ENCODE results near the gene MTR.

Gene MTR

DNA sequence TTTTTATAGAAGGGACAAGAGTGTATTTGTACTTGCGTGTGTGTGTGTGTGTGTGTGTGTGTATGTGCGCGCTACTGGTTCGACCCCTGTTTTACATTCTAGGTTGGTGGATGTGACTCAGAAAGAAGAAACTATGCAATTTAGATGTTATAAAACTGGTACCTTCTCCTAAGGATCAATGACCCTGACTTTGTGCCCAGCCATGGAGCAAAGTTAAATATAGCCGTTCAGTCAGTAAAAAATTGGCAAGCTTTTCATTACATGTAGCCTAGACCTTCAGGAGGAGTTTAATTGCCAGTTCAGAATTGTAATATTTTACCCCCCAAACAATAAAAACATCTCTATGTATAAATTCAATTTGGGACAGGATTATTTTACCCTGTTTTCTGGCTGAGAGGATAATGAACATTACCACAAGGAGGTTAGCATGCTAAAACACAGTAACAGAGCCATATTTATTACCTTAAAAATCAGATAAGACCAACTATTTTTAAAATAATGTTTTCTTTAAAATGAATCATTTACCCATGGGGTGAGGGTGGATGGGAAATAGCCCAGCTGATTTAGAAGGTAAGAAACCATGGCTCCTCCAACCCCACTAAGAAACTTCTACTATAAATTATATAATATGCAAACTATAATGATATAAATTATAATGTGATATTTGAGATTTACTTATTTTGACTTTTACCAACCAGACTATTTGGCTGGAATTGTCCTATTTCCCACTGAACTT lies 33.5 kb upstream of the MTR start:
- Histone ChIP-seq H3K27me3 (ENCODE audit: insufficient read depth, insufficient read length) (no peaks in the 10 kb centered on the region), H3K4me3 (ENCODE audit: insufficient read length, low read depth) (no peak overlapping the region), H3K36me3 (ENCODE audit: insufficient read depth, insufficient read length, low read length) (peaks cover 31% of the 10 kb centered on the region), H3K4me1 (ENCODE audit: insufficient read depth, insufficient read length) (no peaks in the 10 kb centered on the region), H3K9ac (ENCODE audit: insufficient read length, low read depth) (no peak overlapping the region), H3K9me3 (ENCODE audit: insufficient read depth, low read length) (no peaks in the 10 kb centered on the region)
- no peak for DNase-seq (ENCODE audit: low read depth, low spot score)
- TF ChIP-seq YY1 (IDR thresholded peaks at IDR 0.05; ENCODE audit: insufficient read depth, insufficient read length): no peak
- TF ChIP-seq ZNF274 (IDR thresholded peaks at IDR 0.05; ENCODE audit: low read depth, low read length): no peak
- TF ChIP-seq SUZ12 (IDR thresholded peaks at IDR 0.05; ENCODE audit: extremely low read depth, insufficient read depth, insufficient read length): no peak

DNA sequence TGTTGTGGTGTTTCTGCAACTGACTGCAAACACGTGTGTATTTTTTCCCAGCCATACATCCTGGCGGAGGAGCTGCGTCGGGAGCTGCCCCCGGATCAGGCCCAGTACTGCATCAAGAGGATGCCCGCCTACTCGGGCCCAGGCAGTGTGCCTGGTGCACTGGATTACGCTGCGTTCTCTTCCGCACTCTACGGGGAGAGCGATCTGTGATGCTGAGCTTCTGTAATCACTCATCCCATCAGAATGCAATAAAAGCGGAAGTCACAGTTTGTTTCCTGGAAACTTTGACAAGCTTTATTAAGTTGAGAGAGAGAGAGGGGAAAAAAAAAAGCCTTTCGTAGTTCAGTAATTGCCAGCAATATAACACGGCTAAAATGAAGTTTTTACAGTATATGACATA lies 32.7 kb upstream of the MTR start:
- Histone ChIP-seq H3K4me1 (ENCODE audit: insufficient read depth, insufficient read length) (no peaks in the 10 kb centered on the region), H3K9ac (ENCODE audit: insufficient read length, low read depth) (no peak overlapping the region), H3K9me3 (ENCODE audit: insufficient read depth, low read length) (no peaks in the 10 kb centered on the region), H3K4me3 (ENCODE audit: insufficient read length, low read depth) (no peak overlapping the region), H3K36me3 (ENCODE audit: insufficient read depth, insufficient read length, low read length) (peaks cover 29% of the 10 kb centered on the region), H3K27me3 (ENCODE audit: insufficient read depth, insufficient read length) (no peaks in the 10 kb centered on the region)
- TF ChIP-seq ZNF274 (IDR thresholded peaks at IDR 0.05; ENCODE audit: low read depth, low read length) (no peak), SUZ12 (IDR thresholded peaks at IDR 0.05; ENCODE audit: extremely low read depth, insufficient read depth, insufficient read length) (no peak), YY1 (IDR thresholded peaks at IDR 0.05; ENCODE audit: insufficient read depth, insufficient read length) (no peak)
- DNase-seq (ENCODE audit: low read depth, low spot score): no peak

- Histone ChIP-seq H3K36me3 (ENCODE audit: insufficient read depth, insufficient read length, low read length) (peaks cover 21% of the 10 kb centered on the region), H3K9ac (ENCODE audit: insufficient read length, low read depth) (no peak overlapping the region), H3K27me3 (ENCODE audit: insufficient read depth, insufficient read length) (no peaks in the 10 kb centered on the region), H3K4me1 (ENCODE audit: insufficient read depth, insufficient read length) (no peaks in the 10 kb centered on the region), H3K9me3 (ENCODE audit: insufficient read depth, low read length) (no peaks in the 10 kb centered on the region), H3K4me3 (ENCODE audit: insufficient read length, low read depth) (no peak overlapping the region)
- TF ChIP-seq ZNF274 (IDR thresholded peaks at IDR 0.05; ENCODE audit: low read depth, low read length) (no peak), YY1 (IDR thresholded peaks at IDR 0.05; ENCODE audit: insufficient read depth, insufficient read length) (no peak), SUZ12 (IDR thresholded peaks at IDR 0.05; ENCODE audit: extremely low read depth, insufficient read depth, insufficient read length) (no peak)
- no peak for DNase-seq (ENCODE audit: low read depth, low spot score)
These were observed 29.3 kb upstream of the MTR start for GRCh38 chr1:236765831-236766230.

DNA sequence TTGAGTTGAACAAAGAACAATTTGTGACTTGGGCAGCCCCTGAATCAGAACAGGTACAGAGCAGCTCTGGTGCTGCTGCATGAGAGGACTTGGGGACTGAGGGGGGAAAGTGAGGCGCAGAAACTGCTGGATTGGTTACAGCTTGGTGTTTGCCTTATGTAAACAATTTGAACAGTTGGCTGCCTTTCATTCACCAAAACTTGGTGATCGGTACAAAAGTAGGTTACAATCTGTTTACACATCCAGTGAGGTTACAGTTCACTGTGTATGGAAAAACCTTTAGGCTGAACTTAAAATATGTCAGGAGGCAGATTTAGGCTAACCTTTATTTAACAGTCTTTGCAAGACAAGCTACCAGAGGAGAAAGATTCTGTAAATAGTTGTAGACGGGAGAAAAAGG lies 28.6 kb upstream of the MTR start:
- no peak for DNase-seq (ENCODE audit: low read depth, low spot score)
- Histone ChIP-seq H3K27me3 (ENCODE audit: insufficient read depth, insufficient read length) (no peaks in the 10 kb centered on the region), H3K9me3 (ENCODE audit: insufficient read depth, low read length) (no peaks in the 10 kb centered on the region), H3K4me3 (ENCODE audit: insufficient read length, low read depth) (no peak overlapping the region), H3K4me1 (ENCODE audit: insufficient read depth, insufficient read length) (no peaks in the 10 kb centered on the region), H3K9ac (ENCODE audit: insufficient read length, low read depth) (no peak overlapping the region), H3K36me3 (ENCODE audit: insufficient read depth, insufficient read length, low read length) (peaks cover 14% of the 10 kb centered on the region)
- no peak for TF ChIP-seq YY1 (IDR thresholded peaks at IDR 0.05; ENCODE audit: insufficient read depth, insufficient read length)
- TF ChIP-seq SUZ12 (IDR thresholded peaks at IDR 0.05; ENCODE audit: extremely low read depth, insufficient read depth, insufficient read length): no peak
- TF ChIP-seq ZNF274 (IDR thresholded peaks at IDR 0.05; ENCODE audit: low read depth, low read length): no peak

GRCh38 chr1:236767276-236767675 lies 27.8 kb upstream of the MTR start:
- TF ChIP-seq SUZ12 (IDR thresholded peaks at IDR 0.05; ENCODE audit: extremely low read depth, insufficient read depth, insufficient read length): no peak
- TF ChIP-seq YY1 (IDR thresholded peaks at IDR 0.05; ENCODE audit: insufficient read depth, insufficient read length): no peak
- TF ChIP-seq ZNF274 (IDR thresholded peaks at IDR 0.05; ENCODE audit: low read depth, low read length): no peak
- Histone ChIP-seq H3K36me3 (ENCODE audit: insufficient read depth, insufficient read length, low read length) (peaks cover 13% of the 10 kb centered on the region), H3K9ac (ENCODE audit: insufficient read length, low read depth) (no peak overlapping the region), H3K9me3 (ENCODE audit: insufficient read depth, low read length) (no peaks in the 10 kb centered on the region), H3K4me3 (ENCODE audit: insufficient read length, low read depth) (no peak overlapping the region), H3K27me3 (ENCODE audit: insufficient read depth, insufficient read length) (no peaks in the 10 kb centered on the region), H3K4me1 (ENCODE audit: insufficient read depth, insufficient read length) (no peaks in the 10 kb centered on the region)
- DNase-seq (ENCODE audit: low read depth, low spot score): no peak

DNA sequence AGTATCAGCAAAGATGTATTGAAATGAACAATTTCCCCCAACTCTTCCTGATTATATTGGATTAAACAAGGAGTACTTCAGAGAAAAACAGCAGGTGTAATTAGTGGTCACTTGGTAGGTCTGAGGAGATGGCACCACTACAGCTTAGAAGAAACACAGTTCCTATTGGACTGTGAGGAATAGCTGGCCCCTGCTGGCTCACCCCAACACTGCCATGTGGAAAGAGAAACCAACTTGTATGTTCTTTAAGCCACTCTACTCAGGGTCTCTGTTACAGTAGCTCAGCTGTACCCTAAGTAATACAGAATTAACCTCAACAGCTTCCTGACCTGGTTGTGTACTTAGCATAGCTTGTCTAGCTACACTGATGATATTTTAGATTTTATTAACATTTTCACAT lies 26.5 kb upstream of the MTR start:
- H3K36me3 ChIP-seq (ENCODE audit: insufficient read depth, insufficient read length, low read length): peaks cover 3% of the 10 kb centered on the region
- TF ChIP-seq ZNF274 (IDR thresholded peaks at IDR 0.05; ENCODE audit: low read depth, low read length): no peak
- no peak for DNase-seq (ENCODE audit: low read depth, low spot score)
- H3K4me1 ChIP-seq (ENCODE audit: insufficient read depth, insufficient read length): no peaks in the 10 kb centered on the region
- H3K9ac ChIP-seq (ENCODE audit: insufficient read length, low read depth): no peak overlapping the region
- no peaks in the 10 kb centered on the region for H3K27me3 ChIP-seq (ENCODE audit: insufficient read depth, insufficient read length)
- no peaks in the 10 kb centered on the region for H3K9me3 ChIP-seq (ENCODE audit: insufficient read depth, low read length)
- H3K4me3 ChIP-seq (ENCODE audit: insufficient read length, low read depth): no peak overlapping the region

DNA sequence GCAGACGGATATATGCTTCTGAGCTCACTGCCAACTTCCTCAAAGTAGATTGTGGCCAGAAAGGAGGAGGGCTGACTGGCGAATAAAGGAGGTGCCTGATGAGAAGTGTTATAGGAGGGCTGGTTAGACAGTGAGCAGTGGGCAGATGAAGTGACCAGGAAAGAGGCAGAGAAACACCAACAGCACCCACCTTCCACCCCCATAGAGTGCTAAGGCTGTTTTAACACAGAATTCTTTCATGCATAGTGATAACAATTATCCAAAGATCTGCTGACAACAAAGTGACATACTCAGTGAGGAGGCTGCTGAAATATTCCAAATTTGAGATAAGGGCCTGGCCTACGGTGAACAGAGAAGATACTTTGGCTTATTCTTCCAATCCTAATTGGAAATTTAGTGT lies 21.2 kb upstream of the MTR start:
- H3K36me3 ChIP-seq (ENCODE audit: insufficient read depth, insufficient read length, low read length): no peaks in the 10 kb centered on the region
- DNase-seq (ENCODE audit: low read depth, low spot score): no peak
- TF ChIP-seq YY1 (IDR thresholded peaks at IDR 0.05; ENCODE audit: insufficient read depth, insufficient read length) (no peak), SUZ12 (IDR thresholded peaks at IDR 0.05; ENCODE audit: extremely low read depth, insufficient read depth, insufficient read length) (no peak), ZNF274 (IDR thresholded peaks at IDR 0.05; ENCODE audit: low read depth, low read length) (no peak)
- H3K4me1 ChIP-seq (ENCODE audit: insufficient read depth, insufficient read length): no peaks in the 10 kb centered on the region
- peaks cover 4% of the 10 kb centered on the region; the same call in 1 of the 2 replicates for H3K9me3 ChIP-seq (ENCODE audit: insufficient read depth, low read length)
- H3K9ac ChIP-seq (ENCODE audit: insufficient read length, low read depth): no peak overlapping the region
- H3K4me3 ChIP-seq (ENCODE audit: insufficient read length, low read depth): no peak overlapping the region
- no peaks in the 10 kb centered on the region for H3K27me3 ChIP-seq (ENCODE audit: insufficient read depth, insufficient read length)
